Activated naive CD4-positive, alpha-beta T cell (primary cell): ENCODE data around the gene PRSS22.

Source experiments
- DNase-seq, 4 experiments: peaks; one replicate each; lab custom pipeline; 2025; lab: John Stamatoyannopoulos, UW

PRSS22 gene, protein sequence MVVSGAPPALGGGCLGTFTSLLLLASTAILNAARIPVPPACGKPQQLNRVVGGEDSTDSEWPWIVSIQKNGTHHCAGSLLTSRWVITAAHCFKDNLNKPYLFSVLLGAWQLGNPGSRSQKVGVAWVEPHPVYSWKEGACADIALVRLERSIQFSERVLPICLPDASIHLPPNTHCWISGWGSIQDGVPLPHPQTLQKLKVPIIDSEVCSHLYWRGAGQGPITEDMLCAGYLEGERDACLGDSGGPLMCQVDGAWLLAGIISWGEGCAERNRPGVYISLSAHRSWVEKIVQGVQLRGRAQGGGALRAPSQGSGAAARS

DNA sequence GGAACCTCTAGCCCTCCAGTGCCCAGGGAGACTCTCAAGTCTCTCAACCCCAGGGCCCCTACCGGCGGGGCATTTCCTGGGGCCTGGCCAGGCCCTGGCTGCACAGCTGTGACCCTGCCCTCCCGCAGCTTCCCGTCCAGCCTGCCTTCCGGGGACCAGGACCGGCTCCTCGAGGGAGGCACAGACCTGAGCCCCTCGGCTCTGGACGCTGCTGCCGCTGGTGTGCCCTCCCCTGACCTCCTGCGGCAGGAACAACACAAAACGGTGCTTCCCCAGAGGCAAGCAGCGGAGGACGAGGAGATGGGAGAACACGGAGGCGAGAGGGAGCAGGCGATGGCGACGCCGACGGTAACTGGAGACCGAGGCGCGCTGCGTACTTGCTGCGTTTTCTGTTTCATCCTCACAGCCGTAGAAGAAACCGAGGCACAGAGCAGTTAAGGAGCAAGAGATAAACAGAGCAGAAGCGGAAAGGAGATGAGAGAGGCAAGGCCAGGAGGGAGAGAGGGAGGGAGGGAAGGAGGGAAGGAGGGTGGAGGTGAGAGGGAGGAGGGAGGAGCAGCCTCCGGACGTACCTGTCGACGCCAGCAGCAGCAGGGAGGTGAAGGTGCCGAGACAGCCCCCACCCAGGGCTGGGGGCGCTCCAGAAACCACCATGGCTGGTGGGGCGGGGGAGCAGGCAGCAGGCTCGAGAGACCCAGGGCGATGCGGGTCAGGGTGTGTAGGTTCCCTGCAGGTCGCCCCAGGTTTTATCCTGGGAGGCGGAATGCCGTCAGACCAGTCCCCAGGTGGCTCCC is at the start of gene PRSS22:
TSS of gene PRSS22 (minus strand) at position 720 of the 794 bp plus-strand sequence. CDS start at position 654, 66 bp downstream.
- no peak for DNase-seq

DNA sequence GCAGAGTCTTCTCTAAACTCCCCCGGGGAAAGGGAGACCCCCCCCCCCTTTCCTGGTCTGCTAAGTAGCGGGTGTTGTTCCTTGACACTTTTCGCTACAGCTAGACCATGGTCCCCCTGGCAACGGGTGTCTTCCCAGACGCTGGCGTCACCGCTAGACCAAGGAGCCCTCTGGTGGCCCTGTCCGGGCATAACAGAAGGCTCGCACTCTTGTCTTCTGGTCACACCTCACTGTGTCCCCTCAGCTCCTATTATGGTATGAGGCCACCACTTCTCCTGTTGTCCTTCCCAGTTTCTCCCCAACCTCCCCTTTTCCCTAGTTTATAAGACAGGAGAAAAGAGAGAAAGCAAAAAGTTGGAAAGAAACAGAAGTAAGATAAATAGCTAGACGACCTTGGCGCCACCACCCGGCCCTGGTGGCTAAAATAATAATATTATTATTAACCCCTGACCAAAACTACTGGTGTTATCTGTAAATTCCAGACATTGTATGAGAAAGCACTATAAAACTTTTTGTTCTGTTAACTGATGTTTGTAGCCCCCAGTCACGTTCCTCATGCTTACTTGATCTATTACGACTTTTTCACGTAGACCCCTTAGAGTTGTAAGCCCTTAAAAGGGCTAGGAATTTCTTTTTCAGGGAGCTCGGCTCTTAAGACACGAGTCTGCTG is 49.2 kb upstream of the PRSS22 start:
- DNase-seq: peak in 1 of 4 experiments; percentile 11

DNA sequence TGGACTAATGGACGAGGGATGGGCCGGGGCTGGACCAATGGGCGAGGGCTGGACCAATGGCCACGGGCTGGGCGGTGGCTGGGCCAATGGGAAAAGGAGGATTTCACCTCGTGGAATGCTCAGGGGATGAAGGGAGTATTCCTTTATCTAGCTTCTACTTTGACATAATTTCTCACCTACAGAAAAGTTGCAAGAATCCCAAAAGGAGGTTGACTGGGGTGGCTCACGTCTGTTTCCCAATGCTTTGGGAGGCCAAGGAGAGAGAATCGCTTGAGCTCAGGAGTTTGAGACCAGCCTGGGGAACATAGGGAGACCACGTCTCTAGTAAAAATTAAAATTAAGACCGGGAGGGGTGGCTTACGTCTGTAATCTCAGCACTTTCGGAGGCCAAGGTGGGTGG is 48.0 kb upstream of the PRSS22 start:
- DNase-seq: no peak

DNA sequence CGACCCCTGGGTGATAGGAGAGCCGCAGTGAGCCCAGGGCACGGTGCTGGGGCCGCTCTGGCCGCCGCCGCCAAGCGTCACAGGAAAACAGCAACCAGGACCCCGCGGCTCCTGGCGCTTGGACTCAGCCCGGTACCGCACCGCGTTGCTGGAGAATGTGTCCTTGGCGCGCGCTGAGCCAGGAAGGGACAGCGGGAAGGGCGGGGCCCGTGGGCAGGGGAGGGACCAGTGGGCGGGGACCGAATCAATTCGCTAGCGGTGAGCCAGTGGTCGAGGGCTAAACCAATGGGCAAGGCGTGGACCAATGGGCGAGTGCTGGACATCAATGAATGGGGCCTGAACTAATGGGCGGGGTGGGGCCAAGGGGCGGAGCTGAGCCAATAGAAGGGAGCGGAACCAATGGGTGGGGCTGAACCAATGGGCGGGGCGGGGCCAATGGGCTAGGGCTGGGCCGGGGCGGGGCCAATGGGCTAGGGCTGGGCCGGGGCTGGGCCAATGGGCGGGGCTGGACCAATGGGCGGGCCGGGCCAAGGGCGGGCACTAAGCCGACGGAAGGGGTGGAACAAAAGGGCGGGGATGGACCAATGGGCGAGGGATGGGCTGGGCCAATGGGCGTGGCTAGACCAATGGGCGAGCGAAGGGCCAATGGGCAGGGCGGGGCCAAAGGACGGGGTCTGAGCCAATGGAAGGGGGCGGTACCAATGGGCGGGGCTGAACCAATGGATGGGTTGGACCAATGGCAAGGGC is 47.4 kb upstream of the PRSS22 start:
- DNase-seq: peak; percentile 69 to 94 (median 74)

DNA sequence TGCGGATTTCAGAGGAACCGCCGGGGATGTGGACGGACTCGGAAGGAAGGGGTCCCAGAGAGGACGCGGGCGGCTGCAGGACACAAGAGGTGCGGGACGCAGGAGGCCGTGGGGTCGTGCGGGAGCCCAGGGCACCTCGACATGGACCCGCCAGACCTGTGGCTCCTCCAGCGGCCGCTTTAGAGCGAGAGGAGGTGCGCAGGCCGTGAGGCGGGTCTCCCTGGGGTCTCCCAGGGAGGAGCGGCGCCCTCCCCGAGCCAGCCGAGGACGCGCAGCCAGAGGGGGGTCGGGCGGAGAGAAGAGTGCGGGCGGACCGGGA is 46.9 kb upstream of the PRSS22 start:
- peak in 2 of 4 experiments; percentile 11 to 19 for DNase-seq

DNA sequence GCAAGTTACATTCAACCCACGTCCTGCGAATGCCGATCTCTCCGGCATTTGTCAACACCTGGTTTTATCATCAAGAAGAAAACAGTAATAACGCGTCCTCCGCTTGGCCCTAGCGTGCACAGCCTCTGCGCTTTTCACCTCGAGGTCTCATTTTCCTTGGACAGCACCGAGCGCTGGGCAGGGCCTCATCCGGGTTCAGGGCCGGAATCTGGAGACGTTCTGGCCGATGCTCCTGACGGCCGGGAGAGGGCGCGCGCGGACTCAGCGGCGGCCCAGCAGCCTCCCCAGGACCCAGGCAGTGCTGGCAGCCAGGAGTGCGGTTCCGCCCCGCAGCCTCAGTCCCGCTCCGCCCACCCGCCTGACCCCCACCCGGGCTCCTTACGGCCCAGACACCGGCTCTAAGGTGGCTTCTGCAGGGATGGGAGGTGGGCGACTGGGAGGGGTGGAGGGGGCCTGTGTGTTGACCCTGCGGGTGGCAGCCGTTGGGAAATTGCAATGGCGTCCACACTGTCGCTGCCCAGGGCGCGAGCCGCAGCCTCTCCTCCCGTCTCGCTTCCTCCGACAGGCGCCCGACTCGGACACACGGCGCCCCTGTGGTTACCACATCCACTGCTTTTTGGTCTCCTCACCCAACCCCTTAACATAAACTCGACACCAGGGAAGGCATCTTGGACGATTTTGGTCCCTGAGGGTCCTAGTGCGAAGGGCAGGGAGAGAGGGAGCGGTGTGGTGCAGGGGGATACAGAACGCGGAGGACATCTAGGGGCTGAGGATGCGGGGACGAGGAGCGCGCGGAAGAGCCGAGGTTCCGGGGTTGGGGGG is 46.3 kb upstream of the PRSS22 start:
- peak; percentile 27 to 66 (median 46) for DNase-seq

DNA sequence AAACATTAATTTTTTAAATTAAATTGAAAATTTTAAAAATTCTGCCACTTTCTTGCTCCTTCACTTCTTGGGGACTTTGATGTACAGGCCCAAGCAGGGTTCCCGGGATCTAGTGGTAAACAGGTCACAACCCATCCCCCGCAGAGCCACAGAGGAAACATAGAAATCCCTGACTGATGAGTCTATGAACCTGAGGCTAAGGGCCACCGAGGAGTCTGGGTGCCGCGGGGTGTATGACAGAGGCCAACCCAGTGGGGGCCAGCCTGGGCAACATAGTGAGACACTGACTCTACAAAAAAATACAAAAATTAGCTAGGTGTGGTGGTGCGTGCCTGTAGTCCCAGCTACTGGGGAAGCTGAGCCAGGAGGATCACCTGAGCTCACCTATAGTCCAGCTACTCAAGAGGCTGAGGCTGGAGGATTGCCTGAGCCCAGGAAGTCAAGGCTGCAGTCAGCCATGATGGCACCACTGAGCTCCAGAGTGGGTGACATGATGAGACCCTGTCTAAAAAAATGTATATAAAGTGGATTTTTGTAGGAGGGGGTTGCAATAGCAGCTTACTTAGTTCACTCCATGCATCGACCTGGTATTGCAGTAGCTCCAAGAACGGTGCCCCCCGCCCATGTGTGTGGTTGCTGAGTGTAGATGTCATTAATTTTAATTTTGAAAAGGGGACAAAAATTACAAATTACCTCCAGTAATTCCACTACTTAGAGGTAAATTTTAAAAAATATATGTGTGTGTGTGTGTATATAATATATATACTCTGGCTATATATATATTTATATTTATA is 44.6 kb upstream of the PRSS22 start:
- DNase-seq: no peak

DNA sequence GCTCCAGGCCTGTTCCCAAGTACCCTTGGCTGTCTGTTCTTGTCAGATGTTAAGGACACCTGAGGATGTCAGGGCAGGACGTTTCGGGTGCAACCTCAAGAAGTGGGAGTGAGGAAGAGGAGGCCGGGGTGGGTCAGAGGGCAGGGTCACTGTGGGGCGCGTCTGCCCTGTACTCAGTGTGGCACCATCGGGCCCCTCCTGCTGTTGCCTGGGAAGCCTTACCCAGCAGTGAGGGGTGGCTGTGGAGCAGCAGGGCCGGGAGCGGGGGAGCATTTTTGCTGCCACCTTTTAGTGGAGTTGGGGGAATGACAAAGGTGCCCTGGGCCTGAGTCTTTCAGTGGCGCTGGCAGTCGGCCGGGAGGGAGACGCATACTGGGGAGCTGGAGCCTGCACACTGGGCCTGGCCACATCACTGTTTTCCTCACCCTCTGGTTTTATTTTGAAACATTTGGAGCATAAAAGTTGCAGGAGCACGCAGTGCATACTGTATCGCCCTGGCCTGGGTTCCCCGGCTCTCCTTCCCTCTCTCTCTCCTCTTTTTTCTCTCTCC is 42.6 kb upstream of the PRSS22 start:
- DNase-seq: no peak

DNA sequence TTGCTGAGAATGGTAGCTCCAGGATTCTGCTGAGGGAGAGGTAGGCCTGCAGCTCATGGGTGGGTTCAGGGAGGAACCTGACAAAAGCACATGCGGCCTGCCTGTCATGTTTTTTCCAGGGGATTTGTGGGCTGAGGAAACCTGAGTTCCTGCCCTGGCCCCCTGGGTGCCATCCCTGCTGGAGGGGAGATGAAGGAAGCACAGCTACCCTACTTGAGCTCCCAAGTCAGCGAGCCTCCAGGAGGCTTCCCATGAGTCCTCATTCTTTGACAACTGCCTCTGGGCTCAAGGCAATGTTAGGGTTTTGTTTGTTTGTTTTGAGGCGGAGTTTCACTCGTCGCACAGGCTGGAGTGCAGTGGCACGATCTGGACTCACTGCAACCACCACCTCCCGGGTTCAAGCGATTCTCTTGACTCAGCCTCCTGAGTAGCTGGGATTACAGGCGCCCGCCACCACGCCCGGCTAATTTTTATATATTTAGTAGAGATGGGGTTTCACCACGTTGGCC is 41.6 kb upstream of the PRSS22 start:
- no peak for DNase-seq

DNA sequence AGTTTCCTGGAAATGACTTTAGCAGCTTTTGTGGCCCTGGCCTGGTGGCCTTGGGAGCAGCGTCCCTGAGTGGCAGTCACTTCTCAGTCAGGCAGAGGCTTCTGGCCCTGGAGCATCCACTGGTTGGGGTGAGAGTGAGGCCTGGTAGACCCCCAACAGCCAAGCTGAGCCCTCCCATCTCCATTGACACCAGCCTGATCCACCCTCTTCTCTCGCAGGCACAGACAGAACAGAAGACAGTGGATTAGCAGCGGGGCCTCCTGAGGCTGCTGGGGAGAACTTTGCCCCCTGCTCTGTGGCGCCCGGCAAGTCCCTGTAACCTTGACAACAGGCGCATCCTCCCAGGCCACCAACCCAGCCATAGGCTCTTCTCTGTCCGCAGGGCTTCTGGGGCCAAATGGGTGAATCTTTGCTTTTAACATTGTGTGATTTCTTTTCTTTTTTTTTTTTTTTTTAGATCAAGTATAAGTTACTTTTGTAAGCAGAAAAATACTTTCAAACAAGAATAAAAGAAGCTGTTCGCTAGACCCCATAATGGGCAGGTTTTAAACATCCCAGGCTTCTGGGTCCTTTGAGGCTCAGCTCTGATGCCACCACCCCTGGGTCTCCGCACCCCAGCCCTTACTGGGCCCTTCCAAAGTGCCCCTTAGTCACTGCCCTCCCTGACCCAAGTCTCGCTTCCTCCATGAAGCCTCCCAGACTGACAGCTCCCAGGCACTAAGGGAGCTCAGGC is 41.0 kb upstream of the PRSS22 start:
- no peak for DNase-seq

DNA sequence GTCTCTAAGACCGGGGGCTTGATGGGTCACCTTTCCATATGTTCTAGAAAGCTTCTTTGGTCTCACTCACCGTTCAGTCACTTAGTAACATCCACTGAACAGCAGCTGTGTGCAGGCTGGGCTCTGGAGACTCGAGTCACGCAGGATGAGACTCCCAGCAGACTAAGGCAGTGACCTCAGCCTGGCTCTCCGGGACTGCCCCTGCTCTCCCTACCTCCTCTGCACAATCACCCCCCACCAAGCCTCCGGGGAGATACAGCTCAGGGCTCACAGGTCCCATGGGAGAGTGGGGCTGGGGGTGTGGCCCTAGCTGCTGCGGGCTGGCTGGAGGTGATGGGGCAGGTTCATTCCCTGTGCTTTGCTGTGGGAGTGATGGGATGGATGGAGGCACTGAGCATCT is 39.1 kb upstream of the PRSS22 start:
- DNase-seq: no peak

DNA sequence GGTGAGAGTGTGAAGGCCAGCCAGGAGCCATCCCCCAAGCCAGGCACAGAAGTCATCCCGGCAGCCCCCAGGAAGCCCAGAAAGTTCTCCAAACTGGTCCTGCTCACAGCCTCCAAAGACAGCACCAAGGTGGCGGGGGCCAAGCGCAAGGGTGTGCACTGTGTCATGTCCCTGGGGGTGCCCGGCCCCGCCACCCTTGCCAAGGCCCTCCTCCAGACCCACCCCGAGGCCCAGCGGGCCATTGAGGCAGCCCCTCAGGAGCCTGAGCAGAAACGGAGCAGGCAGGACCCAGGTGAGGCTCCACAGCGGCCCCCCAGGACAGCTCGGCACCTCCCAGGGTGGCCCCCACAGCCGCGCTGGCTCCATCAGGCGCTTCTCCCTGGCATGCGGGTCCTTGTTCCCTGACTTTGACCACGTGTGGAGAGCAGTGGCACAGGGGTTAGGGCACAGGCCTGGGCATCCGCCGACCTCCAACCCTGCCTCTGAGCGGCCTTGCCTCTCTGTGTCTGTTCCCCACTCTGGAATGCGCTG is 38.6 kb upstream of the PRSS22 start:
- no peak for DNase-seq

DNA sequence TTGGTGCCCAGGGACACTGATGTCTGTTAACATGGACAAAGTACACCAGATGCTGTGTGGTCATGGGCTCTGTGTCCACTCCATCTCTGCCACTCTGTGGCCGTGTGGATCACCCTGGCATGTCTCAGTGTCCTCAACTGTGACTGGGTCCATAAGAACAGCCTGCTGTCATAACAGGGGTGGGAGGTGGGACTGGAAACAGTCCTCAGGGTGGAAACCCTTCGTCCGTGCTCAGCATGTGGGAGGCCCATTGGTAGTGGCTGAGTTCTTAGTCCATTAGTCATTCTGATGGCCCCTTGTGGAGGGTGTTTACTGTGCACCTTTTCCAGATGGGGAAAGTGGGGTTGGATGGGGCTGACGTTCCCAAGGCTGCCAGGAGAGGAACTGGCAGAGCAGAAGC is 37.8 kb upstream of the PRSS22 start:
- DNase-seq: no peak

DNA sequence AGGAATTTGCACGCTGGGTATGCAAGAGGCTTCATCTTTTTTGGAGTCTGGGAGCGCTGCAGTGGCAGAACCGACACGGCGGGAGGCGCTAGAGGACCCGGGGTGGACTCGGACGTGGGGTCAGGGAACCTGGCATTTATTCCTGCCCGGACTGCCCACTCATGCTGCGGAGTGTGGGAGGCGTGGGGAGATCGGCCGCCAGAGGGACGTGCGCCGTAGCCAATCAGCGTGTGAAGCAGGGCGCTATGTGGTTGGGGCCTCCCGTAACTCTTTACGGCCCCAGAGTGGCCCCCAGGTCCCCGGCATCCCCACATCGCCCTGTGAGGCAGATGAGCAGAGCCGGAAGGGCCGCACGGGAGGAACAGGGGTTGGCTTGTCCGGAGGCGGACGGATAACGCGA is 36.3 kb upstream of the PRSS22 start:
- no peak for DNase-seq

DNA sequence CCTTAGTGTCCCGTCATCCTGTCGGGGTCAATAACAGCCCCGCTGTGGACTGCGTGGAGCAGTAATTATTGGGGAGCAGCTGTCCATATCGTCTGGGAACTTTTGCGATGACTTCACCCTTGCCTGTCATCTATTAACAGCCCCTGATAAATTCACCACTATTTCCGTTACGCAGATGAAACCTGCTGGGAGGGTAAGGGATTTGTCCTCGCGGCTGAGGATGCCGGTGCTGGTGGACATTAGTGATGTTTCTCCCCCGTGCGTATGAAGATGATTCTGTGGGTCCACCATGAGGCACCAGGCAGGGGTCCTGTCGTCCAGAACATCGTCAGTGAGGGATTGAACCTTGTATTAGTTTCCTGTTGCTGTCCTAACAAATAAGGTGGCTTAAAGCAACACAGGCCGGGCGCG is 26.1 kb upstream of the PRSS22 start:
- no peak for DNase-seq

DNA sequence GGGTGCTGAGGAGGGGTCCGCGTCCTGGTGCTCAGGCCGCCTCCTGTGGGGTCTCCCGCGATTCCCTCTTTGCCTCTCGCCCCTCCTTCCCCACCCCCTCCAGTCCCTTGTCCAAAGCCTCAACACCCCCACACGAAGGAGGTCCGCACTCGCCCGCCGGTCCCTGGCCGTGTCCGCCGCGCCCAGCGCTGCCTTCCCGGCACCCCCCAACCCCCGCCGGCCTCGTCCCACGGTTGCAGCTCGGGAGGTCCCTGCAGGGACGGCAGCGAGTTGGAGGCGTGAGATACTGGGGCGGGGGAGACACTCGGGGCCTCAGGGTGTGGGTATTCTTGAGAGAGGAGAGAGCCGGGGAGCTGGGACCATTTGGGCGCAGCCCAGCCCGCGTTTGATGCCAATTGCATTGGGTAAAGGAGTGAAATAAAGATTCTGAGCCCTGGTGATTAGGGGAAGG is 25.5 kb upstream of the PRSS22 start:
- DNase-seq: no peak

DNA sequence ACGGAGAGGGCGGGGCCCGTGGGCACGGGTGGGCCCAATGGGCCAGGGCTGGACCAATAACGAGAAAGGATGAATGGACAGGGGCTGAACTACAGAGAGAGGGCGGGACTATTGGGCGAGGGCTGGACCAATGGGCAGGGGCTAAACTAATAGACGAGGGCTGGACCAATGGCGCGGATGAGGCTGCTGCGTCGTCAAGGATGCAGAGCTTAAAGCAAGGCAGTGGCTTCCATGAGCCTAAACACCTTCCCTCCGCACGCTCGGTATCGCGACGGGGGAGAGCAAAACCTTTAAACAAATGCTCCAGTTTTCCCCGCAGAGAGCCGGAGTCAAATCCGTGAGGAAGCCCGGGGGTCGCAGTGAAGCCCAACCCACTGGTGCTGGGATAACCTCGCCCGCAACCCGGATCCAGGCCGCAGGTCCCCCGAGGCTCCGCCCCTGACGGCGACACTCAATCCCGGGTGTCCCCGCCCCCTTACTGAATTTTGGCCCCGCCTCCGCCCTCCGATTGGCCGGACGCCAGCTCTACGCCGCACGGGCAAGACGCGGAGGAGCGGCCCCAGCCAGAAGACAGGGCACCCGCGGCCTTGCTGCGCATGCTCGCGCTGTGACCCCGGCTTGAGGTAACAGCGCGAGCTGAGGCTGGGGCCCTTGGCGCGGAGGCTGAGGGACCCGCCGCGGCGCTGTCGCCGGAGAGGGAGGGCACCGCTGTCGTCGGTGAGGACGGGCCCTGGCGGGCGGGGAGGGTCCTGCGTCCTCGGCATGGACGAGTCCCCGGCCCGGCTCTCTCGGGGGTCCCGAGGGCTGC is 24.9 kb upstream of the PRSS22 start, which contains the start of gene FLYWCH2:
TSS of gene FLYWCH2 (plus strand) at position 566 of the 808 bp plus-strand sequence. CDS start 13,235 bp downstream, outside the sequence.
- DNase-seq: peak; percentile 99 to 100 (median 99)
